Neural cell (in vitro differentiated cells): ENCODE results near the gene UBE2V1.

Experiments
- EP300 ChIP-seq: fragments of 450-650 bp; conservative IDR thresholded peaks from 2 replicates; pipeline ENCODE4 v1.6.1; 2014; ENCODE audit warnings: antibody characterized with exemption, mild to moderate bottlenecking, moderate library complexity; ENCODE audit not compliant: poor library complexity, severe bottlenecking
- EZH2 ChIP-seq: fragments of 200-600, 300-800 bp; shearing (Covaris generic), sonication (generic); IDR thresholded peaks from 2 replicates; pipeline ENCODE4 v1.6.1; 2014; ENCODE audit warnings: antibody characterized with exemption, low read length, borderline replicate concordance, mild to moderate bottlenecking; ENCODE audit not compliant: insufficient read depth, poor library complexity, severe bottlenecking
- MXI1 ChIP-seq: fragments of 450-650 bp; conservative IDR thresholded peaks from 2 replicates; pipeline ENCODE4 v1.6.1; 2014; ENCODE audit warnings: antibody characterized with exemption, mild to moderate bottlenecking; ENCODE audit not compliant: poor library complexity, severe bottlenecking
- POLR2AphosphoS5 ChIP-seq: IDR thresholded peaks from 2 replicates; pipeline ENCODE4 v1.6.1; 2012
- RAD21 ChIP-seq: fragments of 450-650 bp; conservative IDR thresholded peaks from 2 replicates; pipeline ENCODE4 v1.6.1; 2014; ENCODE audit warnings: antibody characterized with exemption, mild to moderate bottlenecking, moderate library complexity
- SMC3 ChIP-seq: fragments of 450-650 bp; conservative IDR thresholded peaks from 2 replicates; pipeline ENCODE4 v1.6.1; 2014; ENCODE audit warnings: antibody characterized with exemption, mild to moderate bottlenecking, moderate library complexity; ENCODE audit not compliant: poor library complexity
- TF ChIP-seq, protein P1 (sequence below): fragments of 450-650 bp; IDR thresholded peaks from 2 replicates; pipeline ENCODE4 v1.5.1; 2014; ENCODE audit warnings: antibody characterized with exemption, mild to moderate bottlenecking, moderate library complexity; ENCODE audit not compliant: poor library complexity, severe bottlenecking
- TF ChIP-seq, protein P2 (sequence below): IDR thresholded peaks from 2 replicates; pipeline ENCODE4 v1.6.1; 2012; ENCODE audit warnings: borderline replicate concordance

- TF ChIP-seq EP300 (no peak), SMC3 (no peak), RAD21 (no peak), POLR2AphosphoS5 (no peak), EZH2 (no peak), MXI1 (no peak)
- TF ChIP-seq, protein P1, sequence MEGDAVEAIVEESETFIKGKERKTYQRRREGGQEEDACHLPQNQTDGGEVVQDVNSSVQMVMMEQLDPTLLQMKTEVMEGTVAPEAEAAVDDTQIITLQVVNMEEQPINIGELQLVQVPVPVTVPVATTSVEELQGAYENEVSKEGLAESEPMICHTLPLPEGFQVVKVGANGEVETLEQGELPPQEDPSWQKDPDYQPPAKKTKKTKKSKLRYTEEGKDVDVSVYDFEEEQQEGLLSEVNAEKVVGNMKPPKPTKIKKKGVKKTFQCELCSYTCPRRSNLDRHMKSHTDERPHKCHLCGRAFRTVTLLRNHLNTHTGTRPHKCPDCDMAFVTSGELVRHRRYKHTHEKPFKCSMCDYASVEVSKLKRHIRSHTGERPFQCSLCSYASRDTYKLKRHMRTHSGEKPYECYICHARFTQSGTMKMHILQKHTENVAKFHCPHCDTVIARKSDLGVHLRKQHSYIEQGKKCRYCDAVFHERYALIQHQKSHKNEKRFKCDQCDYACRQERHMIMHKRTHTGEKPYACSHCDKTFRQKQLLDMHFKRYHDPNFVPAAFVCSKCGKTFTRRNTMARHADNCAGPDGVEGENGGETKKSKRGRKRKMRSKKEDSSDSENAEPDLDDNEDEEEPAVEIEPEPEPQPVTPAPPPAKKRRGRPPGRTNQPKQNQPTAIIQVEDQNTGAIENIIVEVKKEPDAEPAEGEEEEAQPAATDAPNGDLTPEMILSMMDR, result no peak
- TF ChIP-seq, protein P2, sequence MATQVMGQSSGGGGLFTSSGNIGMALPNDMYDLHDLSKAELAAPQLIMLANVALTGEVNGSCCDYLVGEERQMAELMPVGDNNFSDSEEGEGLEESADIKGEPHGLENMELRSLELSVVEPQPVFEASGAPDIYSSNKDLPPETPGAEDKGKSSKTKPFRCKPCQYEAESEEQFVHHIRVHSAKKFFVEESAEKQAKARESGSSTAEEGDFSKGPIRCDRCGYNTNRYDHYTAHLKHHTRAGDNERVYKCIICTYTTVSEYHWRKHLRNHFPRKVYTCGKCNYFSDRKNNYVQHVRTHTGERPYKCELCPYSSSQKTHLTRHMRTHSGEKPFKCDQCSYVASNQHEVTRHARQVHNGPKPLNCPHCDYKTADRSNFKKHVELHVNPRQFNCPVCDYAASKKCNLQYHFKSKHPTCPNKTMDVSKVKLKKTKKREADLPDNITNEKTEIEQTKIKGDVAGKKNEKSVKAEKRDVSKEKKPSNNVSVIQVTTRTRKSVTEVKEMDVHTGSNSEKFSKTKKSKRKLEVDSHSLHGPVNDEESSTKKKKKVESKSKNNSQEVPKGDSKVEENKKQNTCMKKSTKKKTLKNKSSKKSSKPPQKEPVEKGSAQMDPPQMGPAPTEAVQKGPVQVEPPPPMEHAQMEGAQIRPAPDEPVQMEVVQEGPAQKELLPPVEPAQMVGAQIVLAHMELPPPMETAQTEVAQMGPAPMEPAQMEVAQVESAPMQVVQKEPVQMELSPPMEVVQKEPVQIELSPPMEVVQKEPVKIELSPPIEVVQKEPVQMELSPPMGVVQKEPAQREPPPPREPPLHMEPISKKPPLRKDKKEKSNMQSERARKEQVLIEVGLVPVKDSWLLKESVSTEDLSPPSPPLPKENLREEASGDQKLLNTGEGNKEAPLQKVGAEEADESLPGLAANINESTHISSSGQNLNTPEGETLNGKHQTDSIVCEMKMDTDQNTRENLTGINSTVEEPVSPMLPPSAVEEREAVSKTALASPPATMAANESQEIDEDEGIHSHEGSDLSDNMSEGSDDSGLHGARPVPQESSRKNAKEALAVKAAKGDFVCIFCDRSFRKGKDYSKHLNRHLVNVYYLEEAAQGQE, result no peak
Observed at GRCh38 chr20:50136822-50137599, 24.1 kb upstream of the UBE2V1 start.
